ENCODE results near the gene OR2F1. TPM values are rescaled to one million over a fixed set of nuclear protein-coding genes. Genes with fewer than 3 reads are reported as not detected.

OR2F1 gene, protein sequence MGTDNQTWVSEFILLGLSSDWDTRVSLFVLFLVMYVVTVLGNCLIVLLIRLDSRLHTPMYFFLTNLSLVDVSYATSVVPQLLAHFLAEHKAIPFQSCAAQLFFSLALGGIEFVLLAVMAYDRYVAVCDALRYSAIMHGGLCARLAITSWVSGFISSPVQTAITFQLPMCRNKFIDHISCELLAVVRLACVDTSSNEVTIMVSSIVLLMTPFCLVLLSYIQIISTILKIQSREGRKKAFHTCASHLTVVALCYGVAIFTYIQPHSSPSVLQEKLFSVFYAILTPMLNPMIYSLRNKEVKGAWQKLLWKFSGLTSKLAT
- not detected in 2 replicates for total RNA-seq (2014; rRNA removed; shearing (Covaris generic))

DNA sequence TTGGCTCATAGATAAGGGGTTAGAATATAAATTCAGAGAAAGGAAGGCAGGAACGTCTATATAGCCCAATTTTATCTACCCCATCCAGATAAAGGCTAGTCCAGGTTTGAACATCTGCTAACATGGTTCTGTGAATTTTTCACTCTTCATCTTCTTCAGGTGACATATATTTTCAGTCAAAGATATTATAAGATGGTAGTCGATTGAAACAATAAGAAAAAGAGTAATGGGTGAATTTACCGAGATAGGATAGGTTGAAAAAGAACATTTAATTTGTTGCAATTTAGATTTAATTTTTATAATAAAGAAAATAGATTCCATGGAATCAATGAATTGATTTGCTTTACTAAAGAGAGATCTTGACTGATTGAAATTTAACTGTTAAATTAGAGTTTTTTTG, at the start of gene OR2F1:
OR2F1 (plus strand) TSS at position 301 of the 400 bp plus-strand sequence. CDS start 5,127 bp downstream, outside the sequence.
- DNase-seq (ENCODE audit: low spot score) = no peak

DNA sequence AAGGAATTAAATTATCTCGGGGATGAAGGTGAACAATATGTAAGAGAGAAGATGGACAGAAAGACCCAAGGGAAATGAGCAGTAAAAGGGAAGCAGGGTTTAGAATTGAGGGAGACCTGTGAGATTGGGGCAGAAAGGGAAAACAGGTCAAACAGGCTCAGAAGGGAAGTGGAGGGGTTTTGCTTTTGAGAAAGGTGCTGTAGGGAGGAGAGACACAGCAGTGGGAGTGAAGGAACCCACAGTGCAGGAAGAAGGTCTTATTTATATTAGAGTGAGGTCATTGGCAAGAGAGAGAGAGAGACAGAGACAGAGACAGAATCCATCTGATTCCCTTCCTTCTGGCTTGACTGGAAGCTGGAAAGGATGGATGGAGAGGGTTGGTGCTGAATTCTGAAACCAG, 49.1 kb upstream of the OR2F1 start:
- no peak for DNase-seq (ENCODE audit: low spot score)

DNA sequence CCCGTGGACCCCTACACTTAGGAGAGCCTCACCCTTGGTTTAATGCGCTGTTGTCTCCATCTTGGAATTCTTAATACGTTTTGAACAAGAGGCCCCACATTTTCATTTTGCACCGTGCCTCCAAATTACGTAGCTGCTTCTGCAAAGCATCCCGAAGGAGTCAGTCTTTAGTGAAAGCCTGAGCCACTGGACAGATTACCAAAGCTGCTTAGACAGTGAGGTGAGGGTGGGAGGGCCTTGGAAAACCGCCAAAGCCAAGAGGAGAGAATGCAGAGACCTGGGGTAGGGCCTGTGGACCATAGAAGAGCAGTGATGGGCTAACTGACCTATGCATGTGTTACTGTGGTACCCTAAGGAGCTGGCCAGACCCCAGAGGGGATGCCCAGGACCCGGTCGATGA, 48.5 kb upstream of the OR2F1 start:
- no peak for DNase-seq (ENCODE audit: low spot score)

DNA sequence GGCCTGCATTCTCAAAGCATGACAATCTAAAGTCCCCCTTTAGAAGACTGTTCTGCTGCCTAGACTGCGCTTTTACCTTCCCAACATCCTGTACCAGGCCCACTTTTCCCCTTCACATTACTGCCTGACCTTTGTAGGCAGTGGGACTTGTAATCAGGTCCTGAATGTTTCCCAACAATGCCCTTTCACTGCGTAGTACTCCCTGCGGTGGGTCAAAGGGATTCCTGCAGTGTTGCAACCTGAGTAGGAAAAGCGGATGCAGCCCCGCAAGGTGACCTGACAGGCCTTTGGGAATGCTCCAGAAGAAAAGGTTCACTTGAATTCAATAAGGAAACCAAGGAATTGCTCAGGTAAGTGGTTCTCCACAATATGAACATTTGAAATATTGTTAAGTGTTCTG, 47.7 kb upstream of the OR2F1 start:
- no peak for DNase-seq (ENCODE audit: low spot score)

DNA sequence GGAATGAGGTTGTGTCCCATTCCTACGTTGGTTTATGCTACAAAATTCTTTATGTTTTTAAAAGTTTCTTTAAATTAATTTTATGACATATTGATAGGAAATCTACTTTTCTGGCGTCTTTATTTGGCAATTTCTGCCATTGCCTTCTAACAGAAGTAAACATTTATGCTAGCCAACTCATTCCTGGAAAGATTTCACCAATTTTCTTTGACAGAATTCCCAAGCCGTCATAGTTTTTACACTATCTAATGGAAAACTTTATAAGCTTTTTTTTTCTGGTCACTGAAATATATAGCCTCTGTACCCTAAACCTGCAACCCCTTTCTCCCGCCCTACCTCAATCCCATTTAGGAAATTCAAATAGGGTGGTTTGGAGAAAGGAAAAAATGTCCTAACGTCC, 46.5 kb upstream of the OR2F1 start:
- no peak for DNase-seq (ENCODE audit: low spot score)

DNA sequence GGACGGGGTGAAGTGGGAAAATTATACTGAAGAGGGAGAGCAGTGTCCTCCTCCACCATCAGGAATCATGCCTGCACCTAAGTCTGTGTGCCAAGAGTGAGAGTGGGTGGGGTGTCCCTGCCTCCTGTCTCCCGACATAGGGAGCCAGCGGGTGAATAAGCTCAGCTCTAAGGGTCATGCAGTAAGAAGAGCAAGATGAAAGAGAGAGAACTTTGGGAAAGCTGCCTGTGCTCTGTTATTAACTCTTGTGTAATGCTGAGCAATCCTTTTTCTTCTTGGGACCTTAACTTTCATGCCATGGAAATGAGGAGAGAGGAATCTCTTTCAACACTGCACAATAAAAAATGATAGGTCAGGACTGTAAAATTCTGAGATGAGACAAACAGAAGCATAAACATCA, 44.8 kb upstream of the OR2F1 start:
- DNase-seq (ENCODE audit: low spot score) = no peak

DNA sequence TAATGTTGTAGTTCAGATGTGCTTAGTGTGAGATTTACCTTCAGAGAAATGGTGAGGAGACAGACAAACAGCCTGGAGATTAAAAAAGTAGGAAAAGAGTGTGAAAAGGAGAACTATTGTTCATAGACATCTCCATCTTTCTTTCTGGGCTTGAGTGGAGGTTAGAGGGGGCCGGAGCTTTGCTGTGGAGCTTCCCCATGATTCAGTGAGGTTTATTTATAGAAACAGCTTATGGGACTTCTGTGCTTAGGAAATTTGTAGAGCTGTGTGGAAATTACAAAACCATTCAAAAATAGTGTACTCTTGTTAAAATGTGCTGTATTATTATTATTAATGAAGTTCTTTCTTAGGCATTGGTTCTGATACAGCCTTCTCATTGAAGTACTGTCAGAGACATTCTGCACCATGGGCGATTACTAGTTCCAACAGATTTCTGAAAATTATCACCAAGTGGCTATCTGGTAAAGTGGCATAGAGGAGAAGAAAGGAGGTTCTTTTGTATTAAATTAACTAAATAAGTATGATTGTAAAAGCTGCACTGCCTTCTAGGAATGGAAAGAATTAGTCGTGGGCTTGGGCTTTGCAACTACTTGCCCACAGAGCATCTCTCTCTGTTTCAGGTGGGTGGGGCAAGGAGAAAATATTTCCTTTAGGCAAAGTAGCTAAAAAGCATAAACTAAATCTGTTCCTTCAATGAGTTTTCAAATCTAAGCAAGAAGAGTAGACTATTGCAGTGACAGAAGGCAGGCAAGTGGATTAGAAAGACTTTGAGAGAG, 44.0 kb upstream of the OR2F1 start:
- no peak for DNase-seq (ENCODE audit: low spot score)

DNA sequence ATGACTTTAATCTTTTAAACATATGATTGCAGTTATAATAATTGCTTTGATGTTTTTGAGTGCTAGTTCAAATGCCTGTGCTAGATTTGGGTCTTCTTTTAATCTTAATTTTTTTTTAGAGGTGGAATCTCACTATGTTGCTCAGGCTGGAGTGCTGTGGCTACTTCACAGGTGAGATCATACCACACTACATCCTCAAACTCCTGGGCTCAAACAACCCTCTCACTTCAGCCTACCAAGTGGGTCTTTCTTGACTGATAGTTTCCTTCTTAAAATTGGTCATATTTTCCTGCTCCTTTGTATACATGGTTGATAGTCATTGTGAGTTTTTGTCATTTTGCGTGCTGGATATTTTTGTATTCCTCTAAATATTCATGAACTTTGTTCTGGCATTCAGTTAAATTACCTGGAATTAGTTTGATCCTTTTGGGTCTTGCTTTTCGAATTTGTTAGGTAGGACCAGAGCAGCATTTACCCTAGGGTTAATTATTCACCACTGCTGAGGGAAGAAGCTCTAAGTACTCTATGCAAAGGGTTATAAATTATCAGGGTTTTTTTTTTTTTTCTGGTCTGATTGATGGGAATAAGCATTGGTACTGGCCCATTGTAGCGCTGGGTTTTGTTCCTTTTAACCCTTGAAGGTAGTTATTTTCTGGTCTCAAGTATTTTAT, 40.6 kb upstream of the OR2F1 start:
- no peak for DNase-seq (ENCODE audit: low spot score)

DNA sequence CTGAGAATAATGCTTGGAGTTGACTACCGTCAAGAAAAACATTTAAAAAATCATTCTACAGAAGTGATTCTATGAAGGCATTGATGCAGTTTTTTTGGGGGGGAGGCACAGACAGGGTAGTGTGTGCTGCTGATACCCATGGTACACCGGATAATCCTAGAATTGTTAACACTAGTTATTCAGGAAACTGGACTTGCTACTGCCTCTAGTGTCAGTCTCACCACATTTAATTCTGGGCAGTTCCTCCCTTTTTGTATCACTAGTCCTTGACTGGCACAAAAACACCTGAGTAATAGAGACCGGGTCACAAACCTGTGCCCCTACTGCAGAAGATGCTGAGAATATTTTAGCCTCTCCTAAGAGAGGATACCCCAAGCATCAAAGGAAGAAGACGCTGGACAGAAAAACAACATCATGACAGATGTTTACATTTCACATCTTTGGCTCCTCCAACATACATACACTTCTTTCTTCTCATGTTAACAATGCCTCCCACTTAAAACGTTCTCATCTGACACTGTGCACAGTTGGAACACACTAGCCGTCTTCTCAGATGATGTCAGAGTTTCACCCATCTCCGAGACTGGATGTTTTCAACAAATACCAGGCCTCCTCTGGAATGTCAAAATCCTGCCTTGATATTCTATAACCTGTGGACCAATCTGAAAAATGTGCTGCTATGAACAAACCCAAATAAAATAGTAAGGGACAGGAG, 39.5 kb upstream of the OR2F1 start:
- no peak for DNase-seq (ENCODE audit: low spot score)

DNA sequence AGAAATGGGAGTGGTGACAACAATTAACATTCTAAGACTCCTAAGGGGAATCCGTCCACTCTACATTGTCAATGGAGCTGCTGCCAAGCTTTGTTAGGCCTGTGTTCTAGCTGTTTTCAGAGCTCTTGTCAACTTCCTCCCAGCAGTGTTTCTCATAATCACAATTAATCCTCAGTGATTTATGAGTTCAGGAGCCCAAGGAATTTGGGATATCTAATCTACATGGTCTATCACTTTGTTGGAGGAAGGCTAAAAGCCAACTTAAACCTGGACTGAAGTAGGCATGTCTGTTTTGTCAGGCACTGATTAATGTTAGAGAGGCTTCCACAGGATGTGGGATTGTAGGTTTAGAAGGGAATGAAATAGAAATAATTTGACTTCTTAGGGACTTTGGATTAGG, 29.8 kb upstream of the OR2F1 start:
- DNase-seq (ENCODE audit: low spot score) = no peak

DNA sequence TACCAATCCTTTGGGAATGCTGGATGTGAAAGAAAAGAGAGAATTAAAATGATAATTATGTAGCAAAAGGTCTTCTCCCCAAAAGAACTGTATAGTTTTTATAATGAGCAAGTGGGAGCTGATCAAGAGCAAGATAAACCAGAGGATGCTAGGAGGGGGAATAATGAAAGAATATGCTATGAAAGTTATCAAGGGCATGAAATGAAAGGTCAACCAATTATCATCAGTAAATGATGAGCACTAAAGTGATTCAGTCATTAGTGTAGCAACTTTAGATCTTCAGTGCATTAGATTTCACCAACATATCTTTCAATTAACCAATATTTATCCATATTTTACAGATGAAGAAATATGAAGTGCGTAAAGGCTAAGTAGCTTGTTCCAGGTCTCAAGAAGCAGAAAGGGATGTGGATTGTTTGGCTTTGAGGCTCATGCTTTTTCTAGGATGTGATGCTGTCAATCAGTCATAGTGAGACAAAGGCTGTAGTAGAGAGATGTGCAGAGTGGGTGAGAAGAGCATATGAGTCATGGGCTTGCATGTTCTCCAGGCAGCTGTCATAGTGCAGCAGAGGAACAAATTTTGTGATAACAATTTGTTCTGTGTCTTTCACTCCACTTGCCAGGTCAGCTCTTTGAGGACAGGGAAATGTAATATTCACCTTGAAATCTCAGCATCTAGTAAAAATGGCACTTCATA, 25.3 kb upstream of the OR2F1 start:
- DNase-seq (ENCODE audit: low spot score) = no peak

DNA sequence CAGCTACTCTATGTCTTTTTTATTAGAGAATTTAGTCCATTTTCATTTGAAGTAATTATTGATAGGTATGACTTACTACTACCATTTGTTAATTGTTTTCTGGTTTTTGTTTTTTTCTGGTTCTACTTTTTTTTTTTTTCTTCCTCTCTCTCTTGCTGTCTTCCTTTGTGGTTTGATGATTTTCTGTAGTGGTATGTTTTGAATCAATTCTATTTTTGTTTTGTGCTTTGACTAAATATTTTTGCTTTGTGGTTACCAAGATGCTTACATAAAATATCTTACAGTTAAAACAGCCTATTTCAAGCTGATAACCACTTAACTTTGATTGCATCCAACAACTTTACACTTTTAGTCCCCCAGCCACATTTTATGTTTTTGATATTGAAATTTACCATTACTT, 22.9 kb upstream of the OR2F1 start:
- no peak for DNase-seq (ENCODE audit: low spot score)

DNA sequence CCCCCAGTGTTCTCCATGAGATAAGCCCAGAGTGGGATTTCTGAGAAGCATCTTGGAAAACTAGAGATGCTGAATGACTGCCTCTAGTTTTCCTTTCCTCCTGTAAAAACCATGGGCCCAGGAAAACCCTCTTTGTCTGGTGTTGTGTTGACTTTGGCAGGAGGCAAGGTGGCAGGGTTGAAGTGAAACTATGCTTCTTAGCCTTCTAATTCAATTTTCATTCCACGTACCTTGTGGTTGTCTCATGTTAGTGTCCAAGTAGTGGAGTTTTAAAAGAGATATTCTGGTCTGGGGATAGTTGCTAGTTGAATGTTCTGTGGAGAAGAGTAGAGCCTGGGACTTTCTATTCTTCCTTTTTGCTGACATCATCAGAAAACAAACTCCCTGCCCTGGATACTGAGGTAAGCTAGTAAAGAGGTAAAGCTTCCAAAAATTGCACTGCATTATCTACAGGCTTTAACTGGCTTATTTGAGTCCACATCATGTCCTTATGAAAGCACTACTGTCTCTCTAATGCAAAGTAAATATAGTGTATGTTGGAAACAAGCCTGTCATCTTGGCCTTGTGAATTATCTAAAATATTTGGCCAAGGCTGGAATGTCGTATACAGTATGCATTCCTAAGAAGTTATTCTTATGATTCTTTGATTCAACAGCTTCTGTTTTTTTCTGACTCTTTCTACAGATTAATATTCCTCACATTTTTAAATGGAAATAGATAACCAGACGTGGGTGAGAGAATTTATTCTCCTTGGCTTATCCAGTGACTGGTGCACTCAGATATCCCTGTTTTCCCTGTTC, 19.9 kb upstream of the OR2F1 start, which contains the start of gene OR2F2:
OR2F2 (plus strand) TSS at position 708 of the 800 bp plus-strand sequence; CDS start at position 708, 0 bp downstream.
- no peak for DNase-seq (ENCODE audit: low spot score)

DNA sequence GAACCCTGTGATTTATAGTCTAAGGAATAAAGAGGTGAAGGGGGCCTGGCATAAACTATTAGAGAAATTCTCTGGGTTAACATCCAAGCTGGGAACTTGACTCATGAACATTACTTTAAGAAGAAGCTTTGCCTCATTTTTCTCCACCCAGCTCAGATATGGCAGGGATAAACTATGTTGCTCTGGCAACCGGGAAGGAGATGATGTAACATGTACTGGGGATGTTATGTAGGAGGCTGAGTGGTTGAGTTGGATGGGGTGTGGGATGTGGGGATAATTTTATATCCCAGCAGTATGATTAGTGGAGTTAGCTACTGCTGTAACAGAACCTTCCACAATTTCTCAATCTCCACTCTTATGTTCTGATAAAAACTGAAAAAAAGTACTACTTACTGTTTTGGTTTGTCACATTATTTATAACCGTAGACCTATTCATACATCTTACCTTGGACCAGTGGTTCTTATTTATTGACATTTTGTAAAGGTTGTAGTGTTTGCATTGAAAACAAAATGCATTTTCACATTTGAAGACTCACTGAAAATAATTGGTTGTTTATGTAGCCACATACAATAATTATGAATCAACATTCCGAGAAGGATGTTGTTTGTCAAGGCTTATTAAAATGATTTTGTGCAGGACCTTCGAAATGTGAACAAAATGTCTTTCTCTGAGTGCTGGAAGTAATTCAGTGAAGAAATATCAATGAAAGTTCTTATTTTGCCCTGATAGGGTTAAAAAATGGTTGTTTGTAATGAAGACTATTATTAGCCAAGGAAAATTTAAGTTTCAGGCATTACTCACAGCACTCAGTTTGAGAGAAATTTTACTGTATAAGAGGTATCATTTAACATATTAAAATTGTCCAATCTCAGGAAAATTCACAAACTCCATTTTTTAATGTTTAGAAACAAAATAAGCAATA, 18.3 kb upstream of the OR2F1 start:
- no peak for DNase-seq (ENCODE audit: low spot score)

DNA sequence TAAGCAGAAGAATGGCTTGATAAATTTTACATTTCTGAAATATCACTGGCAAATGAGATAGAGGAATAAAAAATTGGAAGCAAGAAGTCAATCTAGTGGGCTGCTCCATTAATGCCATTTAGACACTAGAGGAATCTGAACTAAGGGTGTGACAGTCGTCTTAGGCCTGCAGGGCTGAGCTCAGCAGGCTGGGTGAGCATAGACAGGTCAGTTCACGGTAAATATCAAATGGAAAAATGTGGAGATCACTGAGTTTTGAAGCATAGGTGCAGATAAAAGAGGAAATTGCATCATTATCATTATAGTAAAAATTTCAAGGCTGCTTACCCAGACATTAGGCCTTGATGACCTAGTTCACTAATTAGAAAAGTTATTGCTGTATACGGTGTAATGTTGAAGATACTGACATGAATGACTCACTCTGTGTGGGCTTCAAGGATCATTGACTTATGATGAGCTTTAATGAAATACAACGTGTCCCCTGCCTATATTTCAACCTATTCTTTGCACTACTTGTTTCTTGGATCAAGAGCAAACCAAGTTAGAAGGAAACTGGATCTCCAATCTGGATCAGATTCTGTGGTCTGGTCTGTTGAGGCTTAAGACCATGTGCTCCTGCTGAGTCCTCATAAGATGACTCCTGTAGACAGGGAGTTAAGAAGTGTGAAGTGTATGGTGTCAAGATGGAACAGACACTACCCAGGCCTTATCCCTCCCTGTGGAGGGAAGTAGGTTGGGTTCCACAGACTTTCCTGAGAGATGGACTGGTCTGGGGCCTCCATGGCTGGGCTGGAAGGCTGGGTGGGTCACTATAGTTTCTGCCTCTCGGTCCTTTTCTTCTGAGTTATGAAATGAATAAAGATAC, 16.0 kb upstream of the OR2F1 start:
- no peak for DNase-seq (ENCODE audit: low spot score)

DNA sequence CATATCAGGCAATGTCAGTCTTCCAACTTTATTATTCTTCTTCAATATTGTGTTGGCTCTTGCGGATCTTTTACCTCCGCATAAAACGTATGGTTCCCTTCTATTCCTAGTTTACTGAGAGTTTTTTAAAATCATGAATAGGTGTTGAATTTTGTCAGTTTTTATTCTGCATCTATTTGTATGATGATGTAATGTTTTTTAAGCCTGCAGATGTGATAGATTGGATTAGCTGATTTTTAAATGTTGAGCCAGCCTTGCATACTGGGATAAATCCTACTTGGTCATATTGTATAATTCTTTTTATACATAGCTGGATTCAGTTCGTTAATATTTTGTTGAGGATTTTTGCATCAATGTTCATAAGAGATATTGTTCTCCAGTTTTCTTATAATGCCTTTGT, 9.2 kb upstream of the OR2F1 start:
- no peak for DNase-seq (ENCODE audit: low spot score)

DNA sequence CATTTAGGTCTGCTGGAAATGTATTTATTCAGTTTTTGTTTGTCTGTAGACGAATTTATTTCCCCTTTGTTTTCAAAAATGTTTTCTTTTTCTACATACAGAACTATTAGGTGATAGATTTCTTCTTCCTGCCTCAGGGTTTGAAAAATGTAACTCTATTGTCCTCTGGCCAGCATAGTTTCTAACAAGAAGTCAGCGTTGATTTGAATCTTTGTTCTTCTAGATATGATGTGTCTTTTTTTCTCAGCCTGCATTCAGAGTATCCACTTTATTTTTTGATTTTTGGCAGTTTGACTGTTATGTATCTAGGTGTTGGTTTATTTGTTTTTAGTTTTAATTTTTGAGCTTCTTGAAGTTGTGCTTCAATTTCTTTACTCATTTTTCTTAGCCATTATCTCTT, 7.5 kb upstream of the OR2F1 start:
- DNase-seq (ENCODE audit: low spot score) = no peak

DNA sequence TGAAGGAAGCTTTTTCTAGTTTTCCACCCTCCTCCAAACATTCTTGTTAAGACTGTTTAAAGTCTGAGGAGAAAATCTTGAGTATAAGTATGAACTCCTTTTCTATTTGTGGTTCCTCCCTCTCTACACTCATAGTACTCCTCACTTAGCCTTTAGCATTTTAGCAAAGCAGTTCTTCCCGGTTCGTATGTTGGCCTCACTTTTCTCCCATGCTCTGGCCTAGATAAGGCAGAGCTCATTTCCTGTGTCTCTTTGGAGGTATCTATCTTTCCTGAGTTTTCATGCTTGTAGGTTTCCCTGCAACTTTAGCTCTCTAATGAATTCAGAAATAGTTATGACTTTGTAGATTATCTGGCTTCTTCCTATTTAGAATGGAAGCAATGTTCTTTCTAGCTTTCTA, 5.9 kb upstream of the OR2F1 start:
- no peak for DNase-seq (ENCODE audit: low spot score)
